Esophagus squamous epithelium (tissue), 5 donors: ENCODE results near the gene PRELID3B. TPM values are rescaled to one million over a fixed set of nuclear protein-coding genes. Genes with fewer than 3 reads are reported as not detected.
A peak's percentile ranks its signal among the peaks of the same experiment; 100 is the strongest.

Source experiments
- DNase-seq: peaks from one replicate; lab custom pipeline; 2025; lab: John Stamatoyannopoulos, UW
- H3K27ac ChIP-seq, 4 donors: fragments of 200-600 bp; sonication (generic); one replicate each; pipeline ENCODE4 v1.5.1; 2016 to 2019; ENCODE audit warnings: mild to moderate bottlenecking in 1 of 4
- H3K27me3 ChIP-seq, 4 donors: fragments of 200-600 bp; sonication (generic); 1 replicate in 3 of 4; 2 replicates in 1 of 4; pipeline versions ENCODE4 v1.5.1 to v1.6.0; 2017 to 2021; ENCODE audit warnings: antibody characterized with exemption in 1 of 4
- H3K36me3 ChIP-seq, 3 donors: fragments of 200-600 bp; sonication (generic); one replicate each; pipeline ENCODE4 v1.5.1; 2016 to 2019
- H3K4me1 ChIP-seq, 3 donors: fragments of 200-600 bp; sonication (generic); one replicate each; pipeline ENCODE4 v1.5.1; 2017 to 2019
- H3K4me3 ChIP-seq, 4 donors: fragments of 200-600 bp; sonication (generic); 1 replicate in 3 of 4; 2 replicates in 1 of 4; pipeline ENCODE4 v1.5.1; 2016 to 2019; ENCODE audit warnings: mild to moderate bottlenecking in 2 of 4, moderate library complexity in 1 of 4
- H3K9me3 ChIP-seq, 3 donors: fragments of 200-600 bp; sonication (generic); one replicate each; pipeline ENCODE4 v1.5.1; 2016 to 2019
- CTCF ChIP-seq, 6 experiments: fragments of 450-650 bp in 4 of 6; fragments of 200-600 bp in 2 of 6; sonication (generic) in 2 of 6; IDR thresholded peaks; one replicate each; pipeline ENCODE4 v1.5.1; 2016 to 2019; ENCODE audit warnings: antibody characterized with exemption in 6 of 6, mild to moderate bottlenecking in 4 of 6, moderate library complexity in 4 of 6
- POLR2A ChIP-seq, 4 donors: fragments of 450-650 bp; IDR thresholded peaks; one replicate each; pipeline ENCODE4 v1.6.1; 2017; ENCODE audit warnings: antibody characterized with exemption in 4 of 4, mild to moderate bottlenecking in 4 of 4, moderate library complexity in 3 of 4
- WGBS, 2 donors: methylation state at CpG; one replicate each; pipeline ENCODE4 v1.1.5; 2018; 5-methylcytosine and 5-hydroxymethylcytosine counted together
- intact Hi-C: fragments of 100-400 bp; cut with DNase I; formaldehyde crosslinking; loops from one replicate; pipeline ENCODE4 v1.15.0; 2022
- total RNA-seq, 4 donors: library from RNA; depleted of rRNA; stranded (reverse); fragments of >200 nt; gene quantifications; one replicate each; pipeline ENCODE4 v1.1.0, GENCODE V29; 2016
- donor health status: DM: yes; HTN: yes; CAD: no.

The PRELID3B gene
- total RNA-seq, 4 donors from 2014 or later: 44.7 to 73.1 (median 68.5) TPM

DNA sequence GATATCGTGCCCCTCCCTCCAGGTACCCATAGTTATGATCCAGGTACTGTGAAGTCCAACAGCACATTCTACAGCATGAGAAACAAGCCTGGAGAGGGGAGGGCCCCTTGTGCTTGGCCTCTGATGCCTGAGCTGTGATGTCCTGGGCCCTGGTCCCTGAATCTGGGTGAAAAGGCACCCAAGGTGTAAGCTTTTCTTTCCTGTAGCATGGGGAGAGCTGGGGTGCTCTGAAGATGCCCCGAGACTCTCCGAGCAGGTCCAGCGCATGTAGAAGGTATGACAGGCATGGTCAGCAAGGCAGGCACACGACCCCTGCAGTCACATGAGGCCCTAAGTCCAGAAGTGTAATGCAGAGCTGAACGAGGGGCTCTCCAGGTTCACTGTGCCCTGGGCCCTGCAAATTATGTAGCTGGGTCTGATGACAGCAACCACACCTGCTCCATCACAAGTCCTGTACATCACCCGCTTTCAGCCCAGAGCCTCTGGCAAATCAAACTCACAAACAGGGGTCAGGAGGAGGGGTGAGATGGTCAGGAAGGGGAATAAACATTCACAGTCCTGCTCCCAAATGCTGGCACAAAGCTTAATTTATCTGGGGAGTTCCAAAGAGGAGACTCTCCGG lies 33.8 kb downstream of the PRELID3B start:
- Histone ChIP-seq H3K27me3 (no peaks in the 10 kb centered on the region), H3K4me1 (peaks cover 30 to 67% (median 44%) of the 10 kb centered on the region in 3 donors), H3K4me3 (no peak overlapping the region), H3K27ac (peak overlapping the region in 1 of 4 donors; percentile 87), H3K36me3 (no peaks in the 10 kb centered on the region), H3K9me3 (no peaks in the 10 kb centered on the region)
- no peak for DNase-seq
- intact Hi-C loops: no loop called here
- TF ChIP-seq CTCF (IDR thresholded peaks at IDR 0.05) (no peak), POLR2A (IDR thresholded peaks at IDR 0.05) (no peak)
- WGBS, 2 donors: 77 to 88% methylated on average over 5 to 7 of the region's 8 CpGs

DNA sequence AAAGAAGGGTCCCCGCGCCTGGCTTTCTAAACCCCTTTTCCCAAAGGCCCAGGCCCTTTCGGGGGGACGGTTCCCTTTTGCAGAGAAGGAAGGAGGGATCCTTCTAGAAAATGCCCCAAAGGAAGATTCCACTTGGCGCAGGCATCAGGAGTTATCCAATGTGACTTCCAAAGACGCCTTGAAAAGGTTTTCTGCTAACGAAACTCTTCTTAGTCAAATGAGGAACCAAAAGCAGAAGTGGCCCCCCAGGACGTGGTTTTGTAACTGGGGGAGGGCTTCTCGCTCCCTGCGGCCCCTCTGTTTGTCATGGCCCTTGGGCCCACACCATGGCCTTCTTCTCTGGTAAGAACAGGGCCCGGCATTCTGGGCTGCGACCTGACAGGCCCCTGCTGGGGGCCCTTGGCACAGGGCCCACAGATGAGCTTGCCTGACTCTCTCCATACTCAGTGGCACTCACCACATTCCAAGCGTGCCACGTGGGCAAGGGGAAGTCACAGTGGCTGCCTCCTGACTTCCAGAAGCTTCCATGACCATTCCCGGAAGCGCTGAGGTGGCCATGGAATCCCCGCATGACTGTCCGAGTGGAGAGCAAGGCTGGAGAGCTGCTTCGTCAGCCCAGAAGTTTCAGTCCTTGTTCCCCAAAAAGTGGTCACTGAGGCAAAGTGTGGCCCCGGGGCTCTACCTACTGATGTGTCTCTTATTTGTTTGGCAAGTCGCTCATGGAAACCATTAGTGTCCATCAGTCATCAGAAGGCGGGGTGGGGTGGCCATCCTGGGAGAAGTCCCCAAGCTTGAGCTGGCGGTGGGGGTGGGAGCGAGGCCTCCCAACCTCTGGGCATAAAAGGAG lies 34.7 kb downstream of the PRELID3B start:
- Histone ChIP-seq H3K36me3 (peaks cover 0 to 7% (median 0%) of the 10 kb centered on the region in 3 donors), H3K27me3 (no peaks in the 10 kb centered on the region), H3K9me3 (no peaks in the 10 kb centered on the region), H3K4me3 (peak overlapping the region; percentile 52 to 85 (median 66)), H3K27ac (peak overlapping the region; percentile 77 to 90 (median 86)), H3K4me1 (peaks cover 30 to 76% (median 47%) of the 10 kb centered on the region in 3 donors)
- TF ChIP-seq POLR2A (IDR thresholded peaks at IDR 0.05): no peak
- no peak for TF ChIP-seq CTCF (IDR thresholded peaks at IDR 0.05)
- DNase-seq: peak; percentile 42
- intact Hi-C loops: no loop called here
- WGBS, 2 donors: 83% methylated on average over 14 of the region's 24 CpGs; no CpG with 5 or more reads in 1 of the 2 donors

DNA sequence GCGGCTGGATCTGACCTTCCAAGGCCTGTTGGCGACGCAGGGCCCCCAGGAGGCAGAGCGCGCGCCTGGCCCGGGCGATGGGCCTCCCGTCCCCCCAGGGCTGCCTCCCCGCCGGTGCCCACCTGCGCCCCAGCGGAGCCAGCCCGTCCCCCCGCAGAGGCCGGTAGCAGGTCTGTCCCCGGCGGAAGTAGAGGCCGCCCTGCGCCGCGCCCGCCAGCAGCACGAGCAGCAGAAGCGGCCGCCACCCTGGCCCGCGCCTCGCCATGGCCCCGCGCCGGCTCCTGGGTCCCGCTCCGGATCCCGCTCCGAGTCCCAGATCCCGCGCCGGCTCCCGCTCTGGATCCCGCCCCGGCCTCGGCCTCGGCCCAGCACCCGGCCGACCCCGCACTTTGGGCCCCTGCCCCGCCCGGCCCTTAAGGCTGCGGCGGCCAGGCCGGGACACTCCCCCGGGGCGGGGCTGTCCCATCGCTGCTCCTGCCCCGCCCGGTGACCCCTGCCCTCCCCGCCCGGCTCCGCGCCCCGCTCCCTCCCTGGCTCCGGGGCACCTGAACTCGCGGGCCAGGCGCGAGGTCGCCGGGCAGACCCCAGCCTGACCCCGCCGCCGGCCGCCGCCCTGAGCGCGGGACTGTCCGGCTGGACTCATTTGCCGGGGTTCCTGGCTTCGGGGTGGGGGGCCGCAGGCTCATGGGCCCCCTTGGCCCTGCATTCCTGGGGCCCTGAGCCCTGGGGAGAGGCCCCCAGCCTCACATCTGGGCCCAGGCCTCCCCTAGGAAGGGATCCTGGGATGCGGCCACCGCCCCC lies 35.5 kb downstream of the PRELID3B start, which contains the start of gene CTSZ:
CTSZ (minus strand) TSS at position 391 of the 801 bp plus-strand sequence; CDS start at position 265, 126 bp downstream.
- no CpG with 5 or more reads among the region's 82 CpGs for WGBS, 2 donors
- Histone ChIP-seq H3K4me3 (peak within 1 kb of the TSS; percentile 52 to 85 (median 66)), H3K27ac (peak within 1 kb of the TSS; percentile 77 to 90 (median 86)), H3K9me3 (no peaks in the 10 kb centered on the region), H3K36me3 (peaks cover 0 to 13% (median 0%) of the 10 kb centered on the region in 3 donors), H3K4me1 (peaks cover 30 to 80% (median 47%) of the 10 kb centered on the region in 3 donors), H3K27me3 (no peaks in the 10 kb centered on the region)
- intact Hi-C loops: no loop called here
- TF ChIP-seq POLR2A (IDR thresholded peaks at IDR 0.05) (peak in 2 of 4 donors; percentile 49 to 57), CTCF (IDR thresholded peaks at IDR 0.05) (no peak)
- DNase-seq: no peak

DNA sequence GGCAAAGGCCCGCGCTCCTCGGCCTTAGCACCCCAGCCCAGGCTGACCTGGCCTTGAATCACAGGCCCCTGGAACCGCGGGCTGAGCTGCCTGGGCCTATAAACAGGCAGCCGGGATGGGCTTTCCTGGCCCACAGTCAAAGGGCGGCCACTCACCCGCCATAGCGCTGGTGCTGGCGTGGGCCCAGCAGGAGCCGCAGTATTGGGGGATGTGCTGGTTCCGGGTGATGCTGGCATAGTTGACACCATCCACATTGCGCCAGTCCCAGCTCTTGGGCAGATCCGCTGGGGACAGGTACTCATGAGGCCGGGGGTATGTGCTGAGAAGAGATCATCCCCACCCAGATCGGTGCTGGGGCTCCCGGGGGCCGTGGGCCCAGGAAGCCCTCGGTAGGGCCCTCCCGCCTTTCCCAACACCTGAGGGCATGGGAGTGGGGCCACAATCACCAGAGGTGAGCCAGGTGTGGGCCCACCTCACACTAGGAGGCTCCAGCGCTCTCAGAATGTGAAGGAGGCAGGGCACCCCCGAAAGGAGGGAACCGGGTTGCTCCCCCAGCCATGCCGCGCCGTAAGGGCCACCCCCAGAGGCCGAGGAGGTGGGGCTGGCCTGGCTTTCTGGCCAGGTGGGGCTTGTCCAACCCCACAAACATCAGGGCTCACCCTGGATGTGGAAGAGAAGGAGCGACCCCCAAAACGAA lies 36.3 kb downstream of the PRELID3B start:
- Histone ChIP-seq H3K27me3 (no peaks in the 10 kb centered on the region), H3K4me3 (peak overlapping the region; percentile 52 to 85 (median 66)), H3K27ac (peak overlapping the region; percentile 77 to 90 (median 86)), H3K9me3 (no peaks in the 10 kb centered on the region), H3K4me1 (peaks cover 30 to 73% (median 47%) of the 10 kb centered on the region in 3 donors), H3K36me3 (peaks cover 0 to 20% (median 5%) of the 10 kb centered on the region in 3 donors)
- intact Hi-C loops: no loop called here
- DNase-seq: no peak
- TF ChIP-seq CTCF (IDR thresholded peaks at IDR 0.05) (no peak), POLR2A (IDR thresholded peaks at IDR 0.05) (no peak)
- 4% methylated on average over 14 of the region's 29 CpGs; no CpG with 5 or more reads in 1 of the 2 donors for WGBS, 2 donors
